Loucy (cell line): ENCODE measurements around the gene SPSB1.

ENCODE experiments used
- CTCF ChIP-seq: fragments of 200-600 bp; sonication (generic); conservative IDR thresholded peaks from 2 replicates; pipeline ENCODE4 v1.5.1; 2014; ENCODE audit warnings: mild to moderate bottlenecking, antibody characterized with exemption, low read length
- EZH2phosphoT487 ChIP-seq: fragments of 200-600 bp; IDR thresholded peaks from 2 replicates; pipeline ENCODE4 v1.6.1; 2018; ENCODE audit warnings: antibody characterized with exemption, mild to moderate bottlenecking, moderate library complexity, borderline replicate concordance

DNA sequence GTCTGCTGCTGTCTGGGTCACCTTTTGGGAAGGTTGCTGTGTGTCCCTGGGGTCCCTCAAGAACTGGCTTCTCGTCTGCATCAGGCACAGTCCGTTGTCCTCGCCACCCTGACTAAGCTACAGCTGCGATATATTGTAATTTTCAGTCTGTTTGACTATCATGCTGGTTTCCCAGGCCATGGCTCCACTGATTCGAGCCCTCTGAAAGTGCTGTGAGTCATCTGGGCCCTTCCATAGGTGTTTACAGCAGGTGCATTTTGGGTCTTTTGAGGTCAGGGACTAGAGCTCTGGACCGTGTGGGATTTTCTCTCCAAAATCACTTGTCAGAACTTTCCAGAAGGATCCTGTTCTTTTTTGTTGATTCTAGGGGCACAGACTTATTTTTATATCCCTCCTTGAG lies 52.8 kb downstream of the SPSB1 start:
- no peak for TF ChIP-seq CTCF
- no peak for TF ChIP-seq EZH2phosphoT487
